ENCODE results near the gene CEMIP. TPM values are rescaled to one million over a fixed set of nuclear protein-coding genes. Genes with fewer than 3 reads are reported as not detected.

The CEMIP gene
- total RNA-seq, 1 donor = 0.21 TPM

GRCh38 chr15:80835336-80835735 is 56.2 kb downstream of the CEMIP start:
- H3K27me3 ChIP-seq (ENCODE audit: insufficient read depth, low read length) = no peaks in the 10 kb centered on the region
- no peak overlapping the region for H3K4me3 ChIP-seq (ENCODE audit: low read length)
- no peaks in the 10 kb centered on the region for H3K4me1 ChIP-seq (ENCODE audit: insufficient read depth, low read length)
- H3K9me3 ChIP-seq (ENCODE audit: low read depth, low read length) = no peaks in the 10 kb centered on the region

GRCh38 chr15:80836223-80836622 is 57.1 kb downstream of the CEMIP start:
- Histone ChIP-seq H3K4me3 (ENCODE audit: low read length) (no peak overlapping the region), H3K4me1 (ENCODE audit: insufficient read depth, low read length) (no peaks in the 10 kb centered on the region), H3K27me3 (ENCODE audit: insufficient read depth, low read length) (no peaks in the 10 kb centered on the region), H3K9me3 (ENCODE audit: low read depth, low read length) (no peaks in the 10 kb centered on the region)

- no peak overlapping the region for H3K4me3 ChIP-seq (ENCODE audit: low read length)
- H3K4me1 ChIP-seq (ENCODE audit: insufficient read depth, low read length) = no peaks in the 10 kb centered on the region
- no peaks in the 10 kb centered on the region for H3K9me3 ChIP-seq (ENCODE audit: low read depth, low read length)
- no peaks in the 10 kb centered on the region for H3K27me3 ChIP-seq (ENCODE audit: insufficient read depth, low read length)
Observed at GRCh38 chr15:80837006-80837405, 57.8 kb downstream of the CEMIP start.

GRCh38 chr15:80838012-80838411 is 58.8 kb downstream of the CEMIP start:
- no peaks in the 10 kb centered on the region for H3K4me1 ChIP-seq (ENCODE audit: insufficient read depth, low read length)
- no peak overlapping the region for H3K4me3 ChIP-seq (ENCODE audit: low read length)
- no peaks in the 10 kb centered on the region for H3K27me3 ChIP-seq (ENCODE audit: insufficient read depth, low read length)
- no peaks in the 10 kb centered on the region for H3K9me3 ChIP-seq (ENCODE audit: low read depth, low read length)

- H3K9me3 ChIP-seq (ENCODE audit: low read depth, low read length) = no peaks in the 10 kb centered on the region
- H3K27me3 ChIP-seq (ENCODE audit: insufficient read depth, low read length) = no peaks in the 10 kb centered on the region
- no peak overlapping the region for H3K4me3 ChIP-seq (ENCODE audit: low read length)
- H3K4me1 ChIP-seq (ENCODE audit: insufficient read depth, low read length) = no peaks in the 10 kb centered on the region
Observed at GRCh38 chr15:80838666-80839065, 59.5 kb downstream of the CEMIP start.

GRCh38 chr15:80839764-80840130 is 60.6 kb downstream of the CEMIP start:
- Histone ChIP-seq H3K4me3 (ENCODE audit: low read length) (no peak overlapping the region), H3K4me1 (ENCODE audit: insufficient read depth, low read length) (no peaks in the 10 kb centered on the region), H3K9me3 (ENCODE audit: low read depth, low read length) (no peaks in the 10 kb centered on the region), H3K27me3 (ENCODE audit: insufficient read depth, low read length) (no peaks in the 10 kb centered on the region)

- Histone ChIP-seq H3K4me3 (ENCODE audit: low read length) (no peak overlapping the region), H3K4me1 (ENCODE audit: insufficient read depth, low read length) (no peaks in the 10 kb centered on the region), H3K27me3 (ENCODE audit: insufficient read depth, low read length) (no peaks in the 10 kb centered on the region), H3K9me3 (ENCODE audit: low read depth, low read length) (no peaks in the 10 kb centered on the region)
Observed at GRCh38 chr15:80840182-80841130, 61.3 kb downstream of the CEMIP start.

- H3K9me3 ChIP-seq (ENCODE audit: low read depth, low read length) = no peaks in the 10 kb centered on the region
- H3K27me3 ChIP-seq (ENCODE audit: insufficient read depth, low read length) = no peaks in the 10 kb centered on the region
Observed at GRCh38 chr15:80841541-80841940, 62.4 kb downstream of the CEMIP start.

GRCh38 chr15:80844011-80844732 is 65.0 kb downstream of the CEMIP start:
- H3K9me3 ChIP-seq (ENCODE audit: low read depth, low read length) = no peaks in the 10 kb centered on the region

More at GRCh38 chr15:80841541-80841940, 62.4 kb downstream of the CEMIP start:
- no peaks in the 10 kb centered on the region for H3K4me1 ChIP-seq (ENCODE audit: insufficient read depth, low read length)
- H3K4me3 ChIP-seq (ENCODE audit: low read length) = no peak overlapping the region

GRCh38 chr15:80846031-80846815 is 67.1 kb downstream of the CEMIP start:
- H3K9me3 ChIP-seq (ENCODE audit: low read depth, low read length) = no peaks in the 10 kb centered on the region
- H3K27me3 ChIP-seq (ENCODE audit: insufficient read depth, low read length) = no peaks in the 10 kb centered on the region
- no peaks in the 10 kb centered on the region for H3K4me1 ChIP-seq (ENCODE audit: insufficient read depth, low read length)
- H3K4me3 ChIP-seq (ENCODE audit: low read length) = no peak overlapping the region

More at GRCh38 chr15:80844011-80844732, 65.0 kb downstream of the CEMIP start:
- no peaks in the 10 kb centered on the region for H3K27me3 ChIP-seq (ENCODE audit: insufficient read depth, low read length)
- no peak overlapping the region for H3K4me3 ChIP-seq (ENCODE audit: low read length)
- H3K4me1 ChIP-seq (ENCODE audit: insufficient read depth, low read length) = no peaks in the 10 kb centered on the region

GRCh38 chr15:80849308-80849707 is 70.1 kb downstream of the CEMIP start:
- no peaks in the 10 kb centered on the region for H3K27me3 ChIP-seq (ENCODE audit: insufficient read depth, low read length)
- no peaks in the 10 kb centered on the region for H3K4me1 ChIP-seq (ENCODE audit: insufficient read depth, low read length)
- H3K9me3 ChIP-seq (ENCODE audit: low read depth, low read length) = no peaks in the 10 kb centered on the region
- no peak overlapping the region for H3K4me3 ChIP-seq (ENCODE audit: low read length)

- Histone ChIP-seq H3K27me3 (ENCODE audit: insufficient read depth, low read length) (no peaks in the 10 kb centered on the region), H3K4me1 (ENCODE audit: insufficient read depth, low read length) (no peaks in the 10 kb centered on the region)
Observed at GRCh38 chr15:80850941-80851451, 71.8 kb downstream of the CEMIP start.

GRCh38 chr15:80852676-80853075 is 73.5 kb downstream of the CEMIP start:
- H3K4me3 ChIP-seq (ENCODE audit: low read length) = no peak overlapping the region
- H3K9me3 ChIP-seq (ENCODE audit: low read depth, low read length) = no peaks in the 10 kb centered on the region
- no peaks in the 10 kb centered on the region for H3K27me3 ChIP-seq (ENCODE audit: insufficient read depth, low read length)
- H3K4me1 ChIP-seq (ENCODE audit: insufficient read depth, low read length) = no peaks in the 10 kb centered on the region

More at GRCh38 chr15:80850941-80851451, 71.8 kb downstream of the CEMIP start:
- Histone ChIP-seq H3K4me3 (ENCODE audit: low read length) (no peak overlapping the region), H3K9me3 (ENCODE audit: low read depth, low read length) (no peaks in the 10 kb centered on the region)

GRCh38 chr15:80854104-80854503 is 74.9 kb downstream of the CEMIP start:
- no peaks in the 10 kb centered on the region for H3K9me3 ChIP-seq (ENCODE audit: low read depth, low read length)
- H3K27me3 ChIP-seq (ENCODE audit: insufficient read depth, low read length) = no peaks in the 10 kb centered on the region
- no peaks in the 10 kb centered on the region for H3K4me1 ChIP-seq (ENCODE audit: insufficient read depth, low read length)
- H3K4me3 ChIP-seq (ENCODE audit: low read length) = no peak overlapping the region

- no peak overlapping the region for H3K4me3 ChIP-seq (ENCODE audit: low read length)
- no peaks in the 10 kb centered on the region for H3K27me3 ChIP-seq (ENCODE audit: insufficient read depth, low read length)
- no peaks in the 10 kb centered on the region for H3K9me3 ChIP-seq (ENCODE audit: low read depth, low read length)
- no peaks in the 10 kb centered on the region for H3K4me1 ChIP-seq (ENCODE audit: insufficient read depth, low read length)
Observed at GRCh38 chr15:80855206-80855605, 76.0 kb downstream of the CEMIP start.
